IPS-20b (cell line): ENCODE data around the gene ALG9.
A peak's percentile ranks its signal among the peaks of the same experiment; 100 is the strongest.

Experiments used
- H3K27ac ChIP-seq: one replicate; pipeline ENCODE4 v1.5.1; 2013; ENCODE audit warnings: low read length
- H3K27me3 ChIP-seq: 2 replicates; pipeline ENCODE4 v1.6.1; 2013; ENCODE audit warnings: mild to moderate bottlenecking, low read length, inconsistent platforms; ENCODE audit not compliant: insufficient read depth
- H3K36me3 ChIP-seq: 2 replicates; pipeline ENCODE4 v1.6.1; 2013; ENCODE audit warnings: low read depth, mild to moderate bottlenecking, inconsistent platforms, low read length, moderate library complexity; ENCODE audit not compliant: insufficient read depth
- H3K4me1 ChIP-seq: 2 replicates; pipeline ENCODE4 v1.6.1; 2013; ENCODE audit warnings: mild to moderate bottlenecking, control low read depth, inconsistent platforms, low read length, moderate library complexity; ENCODE audit not compliant: insufficient read depth
- H3K4me3 ChIP-seq: 2 replicates; pipeline ENCODE4 v1.5.1; 2013; ENCODE audit warnings: mild to moderate bottlenecking, low read length, inconsistent platforms
- H3K9ac ChIP-seq: 2 replicates; pipeline ENCODE4 v1.6.1; 2013; ENCODE audit warnings: low read depth, mild to moderate bottlenecking, inconsistent platforms, low read length, moderate library complexity
- H3K9me3 ChIP-seq: 2 replicates; pipeline ENCODE4 v1.6.1; 2013; ENCODE audit warnings: mild to moderate bottlenecking, low read depth, low read length, inconsistent platforms; ENCODE audit not compliant: insufficient read depth

The ALG9 gene

DNA sequence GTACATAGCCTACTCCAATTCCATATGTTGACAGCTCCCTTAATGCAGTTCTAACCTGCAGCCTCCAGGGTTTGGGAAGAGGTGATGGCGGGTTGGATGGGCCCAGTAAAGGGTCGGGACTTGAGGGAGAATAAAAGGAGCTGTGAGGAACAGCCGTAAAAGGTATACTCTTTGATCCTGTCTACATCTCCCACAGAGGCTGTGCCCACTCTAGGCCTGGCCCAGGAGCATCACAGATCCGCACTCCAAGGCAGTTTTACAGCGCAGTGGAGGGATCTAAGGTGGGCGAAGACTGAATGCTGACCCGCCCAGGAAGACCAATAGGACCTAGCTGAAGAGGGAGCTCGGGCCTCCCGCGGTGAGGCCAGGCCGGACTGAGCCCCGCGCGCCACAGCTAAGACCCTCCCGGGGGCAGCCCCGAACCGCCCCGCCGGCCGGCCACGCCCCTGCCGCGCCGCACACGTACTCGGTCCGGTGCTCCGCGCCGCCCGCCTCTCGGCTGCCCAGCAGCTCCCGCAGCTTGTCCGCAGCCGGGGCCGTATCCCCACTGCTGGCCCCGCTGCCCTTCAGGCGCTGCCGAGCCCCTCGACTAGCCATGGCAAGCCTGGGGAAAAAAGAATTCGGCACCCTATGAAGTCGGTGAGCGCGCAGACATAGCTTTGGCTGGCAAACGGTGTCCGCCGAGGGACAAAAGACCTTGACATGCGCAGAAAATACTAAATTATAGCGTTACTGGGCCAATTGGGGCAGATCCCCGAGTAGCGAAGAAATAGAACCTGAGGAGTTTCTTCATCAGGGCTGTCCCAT is at the start of gene ALG9:
Gene ALG9 (minus strand): TSS at position 696 of the 807 bp plus-strand sequence. CDS start 99 bp downstream, at position 597.
- Histone ChIP-seq H3K9ac (peak within 1 kb of the TSS; percentile 71; the same call in 1 of the 2 replicates), H3K4me3 (peak within 1 kb of the TSS; percentile 89), H3K9me3 (no peaks in the 10 kb centered on the region), H3K36me3 (peaks cover 19% of the 10 kb centered on the region), H3K4me1 (no peaks in the 10 kb centered on the region), H3K27ac (no peak within 1 kb of the TSS), H3K27me3 (no peaks in the 10 kb centered on the region)

- Histone ChIP-seq H3K4me1 (peaks cover 6% of the 10 kb centered on the region; the same call in 1 of the 2 replicates), H3K9me3 (no peaks in the 10 kb centered on the region), H3K27ac (no peak overlapping the region)
Observed at GRCh38 chr11:111920908-111921307, 49.5 kb upstream of the ALG9 start.

DNA sequence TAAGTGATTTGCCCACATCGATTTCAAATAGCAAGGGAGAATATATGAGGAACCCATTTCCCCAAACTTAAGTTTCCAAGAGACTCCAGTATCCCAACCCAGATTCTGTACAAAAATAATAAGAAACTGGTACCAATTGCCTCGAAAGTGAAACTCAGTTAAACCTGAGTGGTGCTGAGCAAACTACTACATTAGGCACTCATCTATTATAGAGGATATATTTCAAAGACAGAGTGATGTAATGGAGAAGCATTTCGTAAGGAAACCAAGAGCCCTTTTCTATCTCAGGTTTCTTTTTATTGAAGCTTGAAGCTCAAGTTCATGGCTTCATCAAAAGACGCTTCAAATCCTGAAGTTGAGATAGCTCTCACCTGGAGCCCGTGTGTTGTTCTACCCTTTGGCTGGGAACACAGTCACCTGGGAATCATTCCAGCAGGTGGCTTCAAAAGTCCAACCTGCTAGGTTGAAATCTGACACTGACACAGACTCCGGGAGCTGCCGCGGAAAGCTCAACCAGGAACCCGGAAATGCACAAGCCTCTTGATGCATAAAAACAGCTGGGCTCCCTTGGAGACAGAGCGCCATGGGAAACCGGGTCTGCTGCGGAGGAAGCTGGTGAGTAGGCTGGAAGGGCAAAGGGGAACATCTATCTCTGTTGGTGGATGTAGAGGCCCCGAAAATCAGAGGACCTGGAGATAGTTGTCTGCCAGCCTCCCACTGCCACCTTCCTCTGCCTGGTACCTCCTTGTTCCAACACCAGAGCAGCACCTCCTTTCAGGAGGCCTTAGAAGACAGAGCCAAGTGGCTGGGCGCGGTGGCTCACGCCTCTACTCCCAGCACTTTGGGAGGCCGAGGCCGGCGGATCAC is 47.2 kb upstream of the ALG9 start, which contains the start of gene C11orf52:
Gene C11orf52 (plus strand): TSS at position 524 of the 867 bp plus-strand sequence. CDS start 60 bp downstream, at position 584.
- H3K4me3 ChIP-seq, result peak within 1 kb of the TSS; percentile 33; the same call in 1 of the 2 replicates
- no peaks in the 10 kb centered on the region for H3K36me3 ChIP-seq
- H3K9me3 ChIP-seq, result no peaks in the 10 kb centered on the region
- H3K27ac ChIP-seq, result no peak within 1 kb of the TSS
- H3K9ac ChIP-seq, result no peak within 1 kb of the TSS; the same call in 1 of the 2 replicates
- H3K27me3 ChIP-seq, result no peaks in the 10 kb centered on the region
- H3K4me1 ChIP-seq, result peaks cover 6% of the 10 kb centered on the region; the same call in 1 of the 2 replicates

More at GRCh38 chr11:111920908-111921307, 49.5 kb upstream of the ALG9 start:
- no peaks in the 10 kb centered on the region for H3K36me3 ChIP-seq
- H3K27me3 ChIP-seq, result no peaks in the 10 kb centered on the region
- no peak overlapping the region for H3K4me3 ChIP-seq
- no peak overlapping the region for H3K9ac ChIP-seq

DNA sequence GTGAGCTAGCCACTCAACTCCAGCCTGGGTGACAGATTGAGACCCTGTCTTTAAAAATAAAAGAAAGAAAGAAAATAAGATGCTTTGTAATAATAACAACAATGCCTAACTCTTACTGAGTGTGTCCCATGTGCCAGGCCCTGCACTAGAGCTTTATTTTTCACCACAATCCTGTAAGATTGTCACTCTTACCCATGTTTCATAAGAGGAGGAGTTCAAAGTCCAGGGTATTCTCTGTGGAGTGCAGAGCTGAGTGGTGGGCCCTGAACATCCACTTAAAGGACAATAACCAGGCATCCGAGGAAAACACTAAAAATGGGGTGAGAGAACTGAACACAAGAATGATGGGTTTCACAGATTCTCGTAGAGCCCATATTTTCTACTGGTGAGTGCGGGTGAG is 46.4 kb upstream of the ALG9 start:
- H3K27me3 ChIP-seq, result no peaks in the 10 kb centered on the region
- H3K9me3 ChIP-seq, result no peaks in the 10 kb centered on the region
- no peak overlapping the region for H3K27ac ChIP-seq
- H3K36me3 ChIP-seq, result no peaks in the 10 kb centered on the region
- peaks cover 3% of the 10 kb centered on the region; the same call in 1 of the 2 replicates for H3K4me1 ChIP-seq
- no peak overlapping the region for H3K9ac ChIP-seq
- no peak overlapping the region for H3K4me3 ChIP-seq

- Histone ChIP-seq H3K9me3 (no peaks in the 10 kb centered on the region), H3K9ac (no peak overlapping the region), H3K4me1 (peaks cover 4% of the 10 kb centered on the region), H3K27ac (no peak overlapping the region), H3K36me3 (no peaks in the 10 kb centered on the region), H3K4me3 (no peak overlapping the region), H3K27me3 (no peaks in the 10 kb centered on the region)
Observed at GRCh38 chr11:111917312-111917711, 45.9 kb upstream of the ALG9 start.

DNA sequence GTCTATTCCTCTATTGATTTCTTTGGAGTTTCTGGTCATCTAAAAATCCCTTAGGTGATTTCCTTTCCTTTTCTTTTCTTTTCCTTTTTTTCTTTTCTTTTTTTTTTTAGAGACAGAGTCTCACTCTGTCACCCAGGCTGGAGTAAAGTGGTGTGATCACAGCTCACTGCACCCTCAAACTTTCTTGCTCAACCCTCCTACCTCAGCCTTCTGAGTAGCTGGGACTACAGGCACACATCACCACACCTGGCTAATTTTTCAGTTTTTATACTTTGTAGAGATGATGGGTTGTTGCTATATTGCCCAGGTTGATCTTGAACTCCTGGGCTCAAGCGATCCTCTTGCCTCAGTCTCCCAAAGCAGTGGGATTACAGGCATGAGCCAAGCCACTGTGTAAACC is 45.4 kb upstream of the ALG9 start:
- Histone ChIP-seq H3K27ac (no peak overlapping the region), H3K36me3 (no peaks in the 10 kb centered on the region), H3K9ac (no peak overlapping the region), H3K27me3 (no peaks in the 10 kb centered on the region), H3K9me3 (no peaks in the 10 kb centered on the region), H3K4me1 (peaks cover 9% of the 10 kb centered on the region), H3K4me3 (no peak overlapping the region)

- Histone ChIP-seq H3K4me3 (no peak overlapping the region), H3K4me1 (peaks cover 9% of the 10 kb centered on the region), H3K9me3 (no peaks in the 10 kb centered on the region), H3K27ac (no peak overlapping the region), H3K36me3 (no peaks in the 10 kb centered on the region), H3K27me3 (no peaks in the 10 kb centered on the region), H3K9ac (no peak overlapping the region)
Observed at GRCh38 chr11:111913997-111914396, 42.6 kb upstream of the ALG9 start.

DNA sequence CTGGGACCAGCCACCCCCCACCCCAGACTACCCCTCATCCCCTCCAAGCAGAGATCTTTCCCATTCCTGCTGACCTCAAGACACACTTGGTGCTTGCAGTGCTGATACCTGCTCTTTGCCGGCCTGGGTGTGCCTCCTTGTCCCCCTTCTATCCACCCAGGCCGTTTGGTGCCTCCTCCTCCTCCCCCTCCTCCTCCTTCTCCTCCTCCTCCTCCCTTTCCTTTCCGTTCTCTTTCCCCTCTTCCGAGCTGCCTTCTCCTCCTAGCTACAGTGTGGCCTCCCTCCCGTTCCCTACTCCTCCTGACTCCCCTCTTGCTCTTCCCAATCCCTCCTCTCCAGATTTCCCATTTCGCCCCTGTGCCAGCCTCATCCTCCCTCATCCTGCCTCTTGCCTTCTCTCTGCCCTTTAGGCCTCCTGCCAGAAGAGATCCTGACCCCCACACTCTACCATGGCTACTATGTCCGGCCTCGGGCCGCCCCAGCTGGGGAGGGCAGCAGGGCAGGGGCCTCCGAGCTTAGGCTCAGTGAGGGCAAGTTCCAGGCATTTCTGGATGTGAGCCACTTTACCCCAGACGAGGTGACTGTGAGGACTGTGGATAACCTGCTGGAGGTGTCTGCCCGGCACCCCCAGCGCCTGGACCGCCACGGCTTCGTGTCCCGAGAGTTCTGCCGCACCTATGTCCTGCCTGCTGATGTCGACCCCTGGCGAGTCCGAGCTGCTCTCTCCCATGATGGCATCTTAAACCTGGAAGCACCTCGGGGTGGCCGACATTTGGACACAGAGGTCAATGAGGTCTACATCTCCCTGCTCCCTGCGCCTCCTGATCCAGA is 41.9 kb upstream of the ALG9 start:
- Histone ChIP-seq H3K4me3 (no peak overlapping the region), H3K9me3 (no peaks in the 10 kb centered on the region), H3K27me3 (no peaks in the 10 kb centered on the region), H3K9ac (no peak overlapping the region), H3K36me3 (no peaks in the 10 kb centered on the region), H3K4me1 (peaks cover 7% of the 10 kb centered on the region), H3K27ac (no peak overlapping the region)

DNA sequence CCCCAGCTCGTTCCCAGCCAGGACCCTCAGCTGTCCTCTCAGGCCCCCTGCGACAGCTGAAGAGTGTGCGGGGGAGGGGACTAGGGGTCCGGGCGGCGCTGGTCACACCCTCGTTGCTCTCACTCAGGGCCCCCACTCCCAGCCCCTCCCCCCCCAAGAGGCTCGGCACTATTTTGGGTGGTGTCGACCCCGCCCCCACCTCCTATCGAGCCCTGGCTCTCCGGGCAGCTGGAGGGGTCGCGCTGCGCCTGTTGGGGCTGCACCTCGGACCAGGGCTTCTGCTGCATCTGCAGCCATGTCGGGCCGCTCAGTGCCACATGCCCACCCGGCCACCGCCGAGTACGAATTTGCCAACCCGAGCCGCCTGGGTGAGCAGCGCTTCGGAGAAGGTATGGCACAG is 41.2 kb upstream of the ALG9 start, which contains the start of gene HSPB2:
Gene HSPB2 (plus strand): TSS at position 200 of the 400 bp plus-strand sequence. CDS start 96 bp downstream, at position 296.
- no peak within 1 kb of the TSS for H3K4me3 ChIP-seq

GRCh38 chr11:111911563-111912401 is 40.4 kb upstream of the ALG9 start, which contains the start of gene CRYAB:
TSS of gene CRYAB (minus strand) at chr11:111911770. CDS start at chr11:111911724, 46 bp downstream.
- Histone ChIP-seq H3K4me1 (peaks cover 6% of the 10 kb centered on the region), H3K9me3 (no peaks in the 10 kb centered on the region), H3K36me3 (no peaks in the 10 kb centered on the region), H3K27me3 (no peaks in the 10 kb centered on the region), H3K27ac (no peak within 1 kb of the TSS), H3K9ac (peak within 1 kb of the TSS; percentile 36; the same call in 1 of the 2 replicates), H3K4me3 (no peak within 1 kb of the TSS)

More for the DNA sequence above, 41.2 kb upstream of the ALG9 start, which contains the start of gene HSPB2:
- peaks cover 6% of the 10 kb centered on the region for H3K4me1 ChIP-seq
- H3K27me3 ChIP-seq, result no peaks in the 10 kb centered on the region
- H3K9me3 ChIP-seq, result no peaks in the 10 kb centered on the region
- H3K27ac ChIP-seq, result no peak within 1 kb of the TSS
- H3K9ac ChIP-seq, result peak within 1 kb of the TSS; percentile 36; the same call in 1 of the 2 replicates
- H3K36me3 ChIP-seq, result no peaks in the 10 kb centered on the region
